Peyer's patch (tissue), 4 donors: Measurements from ENCODE around the gene SMURF1. TPM values are rescaled to one million over a fixed set of nuclear protein-coding genes. Genes with fewer than 3 reads are reported as not detected.
A peak's percentile ranks its signal among the peaks of the same experiment; 100 is the strongest.
"Not testable (repeated sequence)": the region's sequence is repeated elsewhere in the genome, so short reads cannot be mapped to it uniquely, and the experiment has no call there.

Experiments used
- DNase-seq, 3 donors: peaks; one replicate each; pipeline ENCODE4 v3.0.0-alpha.2; 2017 to 2019
- H3K27ac ChIP-seq, 4 donors: fragments of 200-600 bp; sonication (generic); one replicate each; pipeline ENCODE4 v1.5.1; 2016 to 2019
- H3K27me3 ChIP-seq, 2 donors: fragments of 200-600 bp; sonication (generic); one replicate each; pipeline ENCODE4 v1.5.1; 2019
- H3K36me3 ChIP-seq, 3 donors: fragments of 200-600 bp; sonication (generic); one replicate each; pipeline ENCODE4 v1.5.1; 2016 to 2019
- H3K4me1 ChIP-seq, 4 donors: fragments of 200-600 bp; sonication (generic); one replicate each; pipeline ENCODE4 v1.5.1; 2016 to 2019
- H3K4me3 ChIP-seq, 4 donors: fragments of 200-600 bp; sonication (generic); 1 replicate in 3 of 4; 2 replicates in 1 of 4; pipeline ENCODE4 v1.5.1; 2016 to 2019; ENCODE audit warnings: mild to moderate bottlenecking in 1 of 4
- H3K9me3 ChIP-seq, 4 donors: fragments of 200-600 bp; sonication (generic); one replicate each; pipeline ENCODE4 v1.5.1; 2016 to 2019; ENCODE audit warnings: mild to moderate bottlenecking in 1 of 4
- CTCF ChIP-seq, 6 experiments: fragments of 450-650 bp in 4 of 6; fragments of 200-600 bp in 2 of 6; sonication (generic) in 1 of 6; IDR thresholded peaks; one replicate each; pipeline ENCODE4 v1.5.1; 2017 to 2019; ENCODE audit warnings: antibody characterized with exemption in 6 of 6, mild to moderate bottlenecking in 3 of 6, moderate library complexity in 1 of 6
- POLR2A ChIP-seq, 2 donors: fragments of 450-650 bp; IDR thresholded peaks; one replicate each; pipeline ENCODE4 v1.5.1; 2017; ENCODE audit warnings: antibody characterized with exemption in 2 of 2, mild to moderate bottlenecking in 2 of 2, moderate library complexity in 2 of 2
- total RNA-seq, 4 donors: library from RNA; depleted of rRNA; stranded (reverse); fragments of >200 nt; gene quantifications; one replicate each; pipeline ENCODE4 v1.1.0, GENCODE V29; 2016

SMURF1 gene
- total RNA-seq, 4 donors from 2014 or later: 17.2 to 85.0 (median 43.0) TPM

GRCh38 chr7:99170730-99171074 is 26.8 kb upstream of the SMURF1 start:
- no peaks in the 10 kb centered on the region for H3K27me3 ChIP-seq
- H3K4me3 ChIP-seq: no peak overlapping the region
- no peaks in the 10 kb centered on the region for H3K4me1 ChIP-seq
- TF ChIP-seq CTCF (IDR thresholded peaks at IDR 0.05): no peak
- no peak for TF ChIP-seq POLR2A (IDR thresholded peaks at IDR 0.05)
- DNase-seq: peak in 2 of 3 donors; percentile 54 to 59
- H3K9me3 ChIP-seq: no peaks in the 10 kb centered on the region
- no peaks in the 10 kb centered on the region for H3K36me3 ChIP-seq
- peak overlapping the region in 1 of 4 donors; percentile 39 for H3K27ac ChIP-seq

- Histone ChIP-seq H3K36me3 (no peaks in the 10 kb centered on the region), H3K4me3 (no peak overlapping the region), H3K9me3 (no peaks in the 10 kb centered on the region), H3K27ac (no peak overlapping the region), H3K4me1 (no peaks in the 10 kb centered on the region), H3K27me3 (no peaks in the 10 kb centered on the region)
- DNase-seq: no peak
- no peak for TF ChIP-seq CTCF (IDR thresholded peaks at IDR 0.05)
- no peak for TF ChIP-seq POLR2A (IDR thresholded peaks at IDR 0.05)
Measured at GRCh38 chr7:99170065-99170729, 26.3 kb upstream of the SMURF1 start.

GRCh38 chr7:99167072-99167471 is 23.2 kb upstream of the SMURF1 start:
- no peaks in the 10 kb centered on the region for H3K9me3 ChIP-seq
- H3K4me1 ChIP-seq: no peaks in the 10 kb centered on the region
- H3K4me3 ChIP-seq: no peak overlapping the region
- DNase-seq: no peak
- H3K36me3 ChIP-seq: no peaks in the 10 kb centered on the region
- H3K27me3 ChIP-seq: no peaks in the 10 kb centered on the region
- TF ChIP-seq CTCF (IDR thresholded peaks at IDR 0.05): no peak
- TF ChIP-seq POLR2A (IDR thresholded peaks at IDR 0.05): no peak
- no peak overlapping the region for H3K27ac ChIP-seq

- H3K4me3 ChIP-seq: no peak overlapping the region
- no peak for DNase-seq
- H3K36me3 ChIP-seq: no peaks in the 10 kb centered on the region
- TF ChIP-seq POLR2A (IDR thresholded peaks at IDR 0.05) (no peak), CTCF (IDR thresholded peaks at IDR 0.05) (no peak)
- H3K27ac ChIP-seq: no peak overlapping the region
- no peaks in the 10 kb centered on the region for H3K9me3 ChIP-seq
- H3K4me1 ChIP-seq: no peaks in the 10 kb centered on the region
- no peaks in the 10 kb centered on the region for H3K27me3 ChIP-seq
Measured at GRCh38 chr7:99165816-99166215, 21.9 kb upstream of the SMURF1 start.

- DNase-seq: not testable (repeated sequence)
Measured at GRCh38 chr7:99163669-99164068, 19.8 kb upstream of the SMURF1 start.

GRCh38 chr7:99156649-99157048 is 12.7 kb upstream of the SMURF1 start:
- H3K9me3 ChIP-seq: no peaks in the 10 kb centered on the region
- no peak overlapping the region for H3K4me3 ChIP-seq
- TF ChIP-seq CTCF (IDR thresholded peaks at IDR 0.05): no peak
- no peak for TF ChIP-seq POLR2A (IDR thresholded peaks at IDR 0.05)
- H3K27ac ChIP-seq: no peak overlapping the region
- no peaks in the 10 kb centered on the region for H3K4me1 ChIP-seq
- no peaks in the 10 kb centered on the region for H3K36me3 ChIP-seq
- no peak for DNase-seq
- H3K27me3 ChIP-seq: no peaks in the 10 kb centered on the region

More at GRCh38 chr7:99163669-99164068, 19.8 kb upstream of the SMURF1 start:
- not testable (repeated sequence) for H3K4me3 ChIP-seq, H3K36me3 ChIP-seq, H3K27me3 ChIP-seq, H3K9me3 ChIP-seq, H3K27ac ChIP-seq, H3K4me1 ChIP-seq
